K562 (cell line): ENCODE measurements around the gene ADAM30. TPM values are rescaled to one million over a fixed set of nuclear protein-coding genes. Genes with fewer than 3 reads are reported as not detected.
A peak's percentile ranks its signal among the peaks of the same experiment; 100 is the strongest.

ENCODE experiments used
- CBX2 ChIP-seq: fragments of 200-600 bp; sonication (generic); IDR thresholded peaks from one replicate; pipeline ENCODE4 v1.6.1; 2012; ENCODE audit warnings: mild to moderate bottlenecking, low read length, inconsistent platforms; ENCODE audit not compliant: insufficient read depth, poor library complexity, severe bottlenecking
- CHD7 ChIP-seq: fragments of 200-600 bp; sonication (generic); IDR thresholded peaks from one replicate; pipeline ENCODE4 v1.6.1; 2012; ENCODE audit warnings: mild to moderate bottlenecking, low read depth, low read length, inconsistent platforms
- EWSR1 ChIP-seq: fragments of 450-650 bp; IDR thresholded peaks from 2 replicates; pipeline ENCODE4 v1.6.1; 2018; ENCODE audit warnings: borderline replicate concordance, mild to moderate bottlenecking, low read depth, moderate library complexity; ENCODE audit not compliant: partially characterized antibody
- HCFC1 ChIP-seq: IDR thresholded peaks from 2 replicates; pipeline ENCODE4 v1.6.1; 2012; ENCODE audit warnings: low read depth, low read length, improper control_type of control experiment
- L3MBTL2 ChIP-seq: fragments of 450-650 bp; IDR thresholded peaks from 2 replicates; pipeline ENCODE4 v1.6.1; 2016; ENCODE audit warnings: mild to moderate bottlenecking, moderate library complexity
- NUFIP1 ChIP-seq: fragments of 450-650 bp; IDR thresholded peaks from 2 replicates; pipeline ENCODE4 v1.6.1; 2018; ENCODE audit not compliant: partially characterized antibody
- TAF7 ChIP-seq: fragments of 450-650 bp; IDR thresholded peaks from 2 replicates; pipeline ENCODE4 v1.6.1; 2016; ENCODE audit warnings: missing genetic modification characterization, missing compliant biosample characterization
- ZNF133 ChIP-seq: fragments of 250-450 bp; sonication (Bioruptor Pico); IDR thresholded peaks from 2 replicates; pipeline ENCODE4 v1.4.0; 2020; ENCODE audit warnings: mild to moderate bottlenecking
- ZNF224 ChIP-seq: sonication (generic); formaldehyde crosslinking; IDR thresholded peaks from 2 replicates; pipeline ENCODE4 v1.8.0; 2022; ENCODE audit warnings: mild to moderate bottlenecking, missing genetic modification reagents
- ZNF277 ChIP-seq: fragments of 250-450 bp; sonication (Bioruptor Pico); IDR thresholded peaks from 2 replicates; pipeline ENCODE4 v1.8.0; 2022; ENCODE audit warnings: inconsistent platforms, mild to moderate bottlenecking, moderate library complexity, borderline replicate concordance
- polyA plus RNA-seq, 8 experiments: library from polyadenylated mRNA; depleted of rRNA in 4 of 8; stranded (reverse) in 5 of 8; unstranded in 3 of 8; fragments of >200 nt; fragmentation: Nextera tagmentation in 2 of 8; fragmentation: Illumina TruSeq in 1 of 8; extraction: Ambion mirVana in 2 of 8; extraction: Trizol in 1 of 8; gene quantifications; 2 replicates each; pipeline versions ENCODE4 v1.2.1 to v1.2.3, GENCODE V29; 2011 to 2014; ENCODE audit warnings: inconsistent platforms in 1 of 8, missing spikeins in 1 of 8
- total RNA-seq, 7 experiments: library from RNA; depleted of rRNA in 6 of 7; stranded (reverse); fragments of >200 nt in 6 of 7; fragmentation: Illumina TruSeq in 2 of 7; extraction: Trizol in 2 of 7; gene quantifications; 2 replicates each; pipeline versions ENCODE4 v1.2.1 to v1.2.3, GENCODE V29; 2011 to 2021; ENCODE audit warnings: low replicate concordance in 1 of 7
- TF ChIP-seq, protein P1 (sequence below): fragments of 250-450 bp; sonication (Bioruptor Pico); IDR thresholded peaks from 2 replicates; pipeline ENCODE4 v1.8.0; 2022; ENCODE audit warnings: moderate library complexity, mild to moderate bottlenecking, inconsistent platforms

The ADAM30 gene
- total and polyA plus RNA-seq, 9 of the 15 experiments (the other 6 are each of a cell fraction or from before 2014, with no cell fraction given), result not detected

DNA sequence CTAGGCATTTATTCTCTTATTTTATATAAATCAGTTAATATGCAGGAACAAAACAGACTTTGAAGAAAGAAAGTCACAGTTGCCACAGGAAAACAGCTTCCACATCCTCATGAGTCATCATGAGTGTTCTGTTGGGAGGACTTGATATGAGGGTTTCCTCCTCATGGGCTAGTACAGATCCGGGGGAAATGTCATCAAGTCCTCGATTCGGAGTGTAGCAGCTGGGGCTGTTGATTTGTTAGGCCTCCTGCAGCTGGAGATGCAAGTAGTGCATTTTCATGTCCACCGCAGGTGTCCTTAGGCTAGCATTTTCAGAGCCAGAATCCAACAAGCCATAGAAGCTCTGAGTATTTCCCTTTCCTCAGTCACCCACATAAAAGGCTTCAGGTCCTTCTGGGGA is 36.7 kb downstream of the ADAM30 start (continued):
- TF ChIP-seq, protein P1, sequence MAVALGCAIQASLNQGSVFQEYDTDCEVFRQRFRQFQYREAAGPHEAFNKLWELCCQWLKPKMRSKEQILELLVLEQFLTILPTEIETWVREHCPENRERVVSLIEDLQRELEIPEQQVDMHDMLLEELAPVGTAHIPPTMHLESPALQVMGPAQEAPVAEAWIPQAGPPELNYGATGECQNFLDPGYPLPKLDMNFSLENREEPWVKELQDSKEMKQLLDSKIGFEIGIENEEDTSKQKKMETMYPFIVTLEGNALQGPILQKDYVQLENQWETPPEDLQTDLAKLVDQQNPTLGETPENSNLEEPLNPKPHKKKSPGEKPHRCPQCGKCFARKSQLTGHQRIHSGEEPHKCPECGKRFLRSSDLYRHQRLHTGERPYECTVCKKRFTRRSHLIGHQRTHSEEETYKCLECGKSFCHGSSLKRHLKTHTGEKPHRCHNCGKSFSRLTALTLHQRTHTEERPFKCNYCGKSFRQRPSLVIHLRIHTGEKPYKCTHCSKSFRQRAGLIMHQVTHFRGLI, result no peak
- TF ChIP-seq TAF7 (tag) (no peak), HCFC1 (no peak), CBX2 (no peak), ZNF224 (CRISPR knock-in tag) (no peak), ZNF133 (no peak), NUFIP1 (no peak), CHD7 (no peak), ZNF277 (no peak), EWSR1 (no peak), L3MBTL2 (peak; percentile 46; the same call in 1 of the 2 replicates)
